Activated CD8-positive, alpha-beta memory T cell treated with anti-CD3 and anti-CD28 coated beads for 1 hour (primary cell): ENCODE results near the gene SLC10A1.

ENCODE experiments used
- DNase-seq, 2 donors: peaks; one replicate each; pipeline ENCODE4 v3.0.0-alpha.2; 2020; ENCODE audit warnings: low read depth in 1 of 2; ENCODE audit errors: extremely low read depth in 1 of 2

SLC10A1 gene

GRCh38 chr14:69811227-69811867, 14.3 kb upstream of the SLC10A1 start:
- DNase-seq, result no peak

GRCh38 chr14:69808919-69809808, 12.1 kb upstream of the SLC10A1 start:
- DNase-seq, result no peak

- no peak for DNase-seq
Measured at GRCh38 chr14:69807192-69807591, 10.2 kb upstream of the SLC10A1 start.

GRCh38 chr14:69804902-69805301, 7.9 kb upstream of the SLC10A1 start:
- no peak for DNase-seq

GRCh38 chr14:69803753-69804152, 6.7 kb upstream of the SLC10A1 start:
- no peak for DNase-seq

- DNase-seq, result no peak
Measured at GRCh38 chr14:69798339-69798735, 1.3 kb upstream of the SLC10A1 start.

GRCh38 chr14:69797573-69798338, 715 bp upstream of the SLC10A1 start:
- DNase-seq, result no peak

- no peak for DNase-seq
Measured at GRCh38 chr14:69795691-69796090, 1.4 kb downstream of the SLC10A1 start.

- DNase-seq, result no peak
Measured at GRCh38 chr14:69794791-69795190, 2.2 kb downstream of the SLC10A1 start.

GRCh38 chr14:69792887-69793421, 4.1 kb downstream of the SLC10A1 start:
- DNase-seq, result no peak

GRCh38 chr14:69789118-69789640, 7.9 kb downstream of the SLC10A1 start:
- DNase-seq, result no peak

GRCh38 chr14:69786603-69787002, 10.4 kb downstream of the SLC10A1 start:
- DNase-seq, result no peak

- DNase-seq, result no peak
Measured at GRCh38 chr14:69784942-69785341, 12.1 kb downstream of the SLC10A1 start.

- no peak for DNase-seq
Measured at GRCh38 chr14:69780952-69781351, 16.1 kb downstream of the SLC10A1 start.

GRCh38 chr14:69780092-69780491, 16.9 kb downstream of the SLC10A1 start:
- DNase-seq, result no peak

GRCh38 chr14:69779088-69779487, 18.0 kb downstream of the SLC10A1 start:
- no peak for DNase-seq

- no peak for DNase-seq
Measured at GRCh38 chr14:69776875-69777453, 20.1 kb downstream of the SLC10A1 start.

GRCh38 chr14:69775012-69775411, 22.0 kb downstream of the SLC10A1 start:
- DNase-seq, result no peak

GRCh38 chr14:69773571-69774276, 23.3 kb downstream of the SLC10A1 start:
- DNase-seq, result no peak
